ENCODE results near the gene RASGRF1. TPM values are rescaled to one million over a fixed set of nuclear protein-coding genes. Genes with fewer than 3 reads are reported as not detected.
A peak's percentile ranks its signal among the peaks of the same experiment; 100 is the strongest.

The RASGRF1 gene
- total and polyA plus RNA-seq, 10 donors, result 0.50 to 3.4 (median 1.8) TPM

- DNase-seq, result no peak
- 44 to 93% (median 74%) methylated on average over 4 of the region's 4 CpGs for WGBS, 5 donors
- H3K27ac ChIP-seq, result no peak overlapping the region
- H3K27me3 ChIP-seq (replicated peaks in 1 of 7), result no peaks in the 10 kb centered on the region
- no peaks in the 10 kb centered on the region for H3K36me3 ChIP-seq
- H3K4me3 ChIP-seq, result no peak overlapping the region
- no peak for TF ChIP-seq POLR2AphosphoS5 (IDR thresholded peaks at IDR 0.05)
- no peak for TF ChIP-seq CTCF (IDR thresholded peaks at IDR 0.05 in 8 of 11, conservative IDR thresholded peaks at IDR 0.05 in 3 of 11)
- no peak for TF ChIP-seq POLR2A (IDR thresholded peaks at IDR 0.05)
- H3K9me3 ChIP-seq, result no peaks in the 10 kb centered on the region
- peaks cover 0 to 12% (median 0%) of the 10 kb centered on the region in 6 donors for H3K4me1 ChIP-seq
- intact Hi-C loops (cut with DNase I; ENCODE audit: low total_unique reads), result no loop called here
Observed at GRCh38 chr15:79018960-79019359, 71.6 kb downstream of the RASGRF1 start.

GRCh38 chr15:79017953-79018352 lies 72.6 kb downstream of the RASGRF1 start:
- no peaks in the 10 kb centered on the region for H3K36me3 ChIP-seq
- DNase-seq, result no peak
- H3K27me3 ChIP-seq (replicated peaks in 1 of 7), result no peaks in the 10 kb centered on the region
- intact Hi-C loops (cut with DNase I; ENCODE audit: low total_unique reads), result no loop called here
- H3K4me1 ChIP-seq, result peaks cover 0 to 12% (median 0%) of the 10 kb centered on the region in 6 donors
- WGBS, 5 donors, result 78 to 86% (median 83%) methylated on average over 7 of the region's 7 CpGs
- no peak overlapping the region for H3K4me3 ChIP-seq
- no peaks in the 10 kb centered on the region for H3K9me3 ChIP-seq
- TF ChIP-seq CTCF (IDR thresholded peaks at IDR 0.05 in 8 of 11, conservative IDR thresholded peaks at IDR 0.05 in 3 of 11) (no peak), POLR2AphosphoS5 (IDR thresholded peaks at IDR 0.05) (no peak), POLR2A (IDR thresholded peaks at IDR 0.05) (no peak)
- H3K27ac ChIP-seq, result no peak overlapping the region

- H3K27me3 ChIP-seq (replicated peaks in 1 of 7), result no peaks in the 10 kb centered on the region
- H3K36me3 ChIP-seq, result no peaks in the 10 kb centered on the region
- no peaks in the 10 kb centered on the region for H3K9me3 ChIP-seq
- 76 to 92% (median 89%) methylated on average over 9 to 10 of the region's 10 CpGs for WGBS, 5 donors
- intact Hi-C loops (cut with DNase I; ENCODE audit: low total_unique reads), result no loop called here
- no peak for TF ChIP-seq POLR2AphosphoS5 (IDR thresholded peaks at IDR 0.05)
- no peak for TF ChIP-seq POLR2A (IDR thresholded peaks at IDR 0.05)
- TF ChIP-seq CTCF (IDR thresholded peaks at IDR 0.05 in 8 of 11, conservative IDR thresholded peaks at IDR 0.05 in 3 of 11), result no peak
- no peak for DNase-seq
- H3K4me1 ChIP-seq, result peaks cover 0 to 12% (median 0%) of the 10 kb centered on the region in 6 donors
- no peak overlapping the region for H3K27ac ChIP-seq
- no peak overlapping the region for H3K4me3 ChIP-seq
Observed at GRCh38 chr15:79016527-79017170, 73.9 kb downstream of the RASGRF1 start.

- Histone ChIP-seq H3K36me3 (no peaks in the 10 kb centered on the region), H3K4me1 (peaks cover 0 to 12% (median 0%) of the 10 kb centered on the region in 6 donors), H3K27ac (no peak overlapping the region), H3K9me3 (no peaks in the 10 kb centered on the region), H3K4me3 (no peak overlapping the region), H3K27me3 (replicated peaks in 1 of 7) (no peaks in the 10 kb centered on the region)
- no peak for TF ChIP-seq CTCF (IDR thresholded peaks at IDR 0.05 in 8 of 11, conservative IDR thresholded peaks at IDR 0.05 in 3 of 11)
- no peak for TF ChIP-seq POLR2AphosphoS5 (IDR thresholded peaks at IDR 0.05)
- TF ChIP-seq POLR2A (IDR thresholded peaks at IDR 0.05), result no peak
- 40 to 74% (median 69%) methylated on average over 3 of the region's 3 CpGs for WGBS, 5 donors
- peak; percentile 33 for DNase-seq
- intact Hi-C loops (cut with DNase I; ENCODE audit: low total_unique reads), result no loop called here
Observed at GRCh38 chr15:79015416-79015815, 75.2 kb downstream of the RASGRF1 start.

Data from spleen (tissue), 11 donors.